ENCODE results near the gene CADPS.

- no peak for TF ChIP-seq POLR2AphosphoS5 (IDR thresholded peaks at IDR 0.05; ENCODE audit: low read depth, low read length)
- no peak for TF ChIP-seq CTCF (IDR thresholded peaks at IDR 0.05)
These were observed 17.7 kb upstream of the CADPS start for GRCh38 chr3:62892951-62893350.

All from SK-N-SH (cell line).